Measurements from ENCODE around the gene MYPOP.

DNA sequence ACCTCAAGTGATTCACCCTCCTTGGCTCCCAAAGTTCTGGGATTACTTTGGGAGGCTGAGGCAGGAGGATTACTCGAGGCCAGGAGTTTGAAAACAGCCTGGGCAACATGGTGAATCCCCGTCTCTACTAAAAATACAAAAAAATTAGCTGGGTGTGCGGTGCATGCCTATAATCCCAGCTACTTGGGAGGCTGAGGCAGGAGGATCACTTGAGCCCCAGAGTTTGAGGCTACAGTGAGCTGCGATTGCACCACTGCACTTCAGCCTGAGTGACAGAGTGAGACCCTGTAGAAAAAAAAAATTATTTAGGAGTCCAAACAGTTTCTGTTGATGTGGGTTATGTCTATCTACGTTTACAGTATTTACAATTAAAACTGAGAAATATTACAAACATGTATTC is 31.6 kb downstream of the MYPOP start:
- TF ChIP-seq, protein P1, sequence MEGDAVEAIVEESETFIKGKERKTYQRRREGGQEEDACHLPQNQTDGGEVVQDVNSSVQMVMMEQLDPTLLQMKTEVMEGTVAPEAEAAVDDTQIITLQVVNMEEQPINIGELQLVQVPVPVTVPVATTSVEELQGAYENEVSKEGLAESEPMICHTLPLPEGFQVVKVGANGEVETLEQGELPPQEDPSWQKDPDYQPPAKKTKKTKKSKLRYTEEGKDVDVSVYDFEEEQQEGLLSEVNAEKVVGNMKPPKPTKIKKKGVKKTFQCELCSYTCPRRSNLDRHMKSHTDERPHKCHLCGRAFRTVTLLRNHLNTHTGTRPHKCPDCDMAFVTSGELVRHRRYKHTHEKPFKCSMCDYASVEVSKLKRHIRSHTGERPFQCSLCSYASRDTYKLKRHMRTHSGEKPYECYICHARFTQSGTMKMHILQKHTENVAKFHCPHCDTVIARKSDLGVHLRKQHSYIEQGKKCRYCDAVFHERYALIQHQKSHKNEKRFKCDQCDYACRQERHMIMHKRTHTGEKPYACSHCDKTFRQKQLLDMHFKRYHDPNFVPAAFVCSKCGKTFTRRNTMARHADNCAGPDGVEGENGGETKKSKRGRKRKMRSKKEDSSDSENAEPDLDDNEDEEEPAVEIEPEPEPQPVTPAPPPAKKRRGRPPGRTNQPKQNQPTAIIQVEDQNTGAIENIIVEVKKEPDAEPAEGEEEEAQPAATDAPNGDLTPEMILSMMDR (IDR thresholded peaks at IDR 0.05) = no peak
- no peak for TF ChIP-seq POLR2A (IDR thresholded peaks at IDR 0.05)

All from prostate gland (tissue), 2 donors.